Neural progenitor cell (in vitro differentiated cells): ENCODE results near the gene CACHD1. TPM values are rescaled to one million over a fixed set of nuclear protein-coding genes. Genes with fewer than 3 reads are reported as not detected.
A peak's percentile ranks its signal among the peaks of the same experiment; 100 is the strongest.

Experiments
- DNase-seq: peaks from one replicate; pipeline ENCODE4 v3.0.0-alpha.2; 2016; ENCODE audit warnings: low spot score
- H2AFZ ChIP-seq: fragments of 200-600 bp; sonication (generic); replicated peaks from 2 replicates; pipeline ENCODE4 v1.6.1; 2016; ENCODE audit warnings: antibody characterized with exemption
- H3F3A ChIP-seq: fragments of 200-600 bp; sonication (generic); 2 replicates; pipeline ENCODE4 v1.6.1; 2016; ENCODE audit warnings: antibody characterized with exemption, low read depth
- H3K27ac ChIP-seq: fragments of 200-600 bp; sonication (generic); 2 replicates; pipeline ENCODE4 v1.5.1; 2016; ENCODE audit warnings: mild to moderate bottlenecking
- H3K27me3 ChIP-seq: fragments of 200-600 bp; sonication (generic); 2 replicates; pipeline ENCODE4 v1.6.1; 2016; ENCODE audit warnings: mild to moderate bottlenecking, moderate library complexity
- H3K36me3 ChIP-seq: fragments of 200-600 bp; sonication (generic); 2 replicates; pipeline ENCODE4 v1.5.1; 2016
- H3K4me1 ChIP-seq: fragments of 200-600 bp; sonication (generic); 2 replicates; pipeline ENCODE4 v1.6.1; 2016; ENCODE audit warnings: mixed run types
- H3K4me2 ChIP-seq: fragments of 200-600 bp; sonication (generic); 2 replicates; pipeline ENCODE4 v1.6.1; 2016
- H3K4me3 ChIP-seq: fragments of 200-600 bp; sonication (generic); 2 replicates; pipeline ENCODE4 v1.5.1; 2016
- H3K79me2 ChIP-seq: fragments of 200-600 bp; sonication (generic); 2 replicates; pipeline ENCODE4 v1.6.1; 2016; ENCODE audit warnings: low read depth
- H3K9ac ChIP-seq: fragments of 200-600 bp; sonication (generic); 2 replicates; pipeline ENCODE4 v1.6.1; 2016
- H3K9me3 ChIP-seq: fragments of 200-600 bp; sonication (generic); 2 replicates; pipeline ENCODE4 v1.5.1; 2016; ENCODE audit warnings: low read depth
- H4K20me1 ChIP-seq: fragments of 200-600 bp; sonication (generic); 2 replicates; pipeline ENCODE4 v1.6.1; 2016; ENCODE audit warnings: low read depth
- H3K27ac Mint-ChIP-seq: 3 replicates; pipeline ENCODE4 v1.8.0; 2021; ENCODE audit warnings: mixed read lengths
- H3K27me3 Mint-ChIP-seq: 2 replicates; pipeline ENCODE4 v1.8.0; 2022; ENCODE audit warnings: low read depth, mild to moderate bottlenecking, inconsistent platforms, moderate library complexity, mixed read lengths; ENCODE audit not compliant: insufficient read depth
- H3K36me3 Mint-ChIP-seq: 3 replicates; pipeline ENCODE4 v1.8.0; 2021; ENCODE audit warnings: mixed read lengths
- H3K4me1 Mint-ChIP-seq: 3 replicates; pipeline ENCODE4 v1.8.0; 2021; ENCODE audit warnings: mixed read lengths
- H3K4me3 Mint-ChIP-seq: 3 replicates; pipeline ENCODE4 v1.8.0; 2021; ENCODE audit warnings: mild to moderate bottlenecking, moderate library complexity, mixed read lengths
- H3K9me3 Mint-ChIP-seq: 3 replicates; pipeline ENCODE4 v1.8.0; 2020; ENCODE audit warnings: mixed read lengths
- EZH2 ChIP-seq: fragments of 200-600 bp; sonication (generic); IDR thresholded peaks from 2 replicates; pipeline ENCODE4 v1.6.1; 2017; ENCODE audit warnings: antibody characterized with exemption, mild to moderate bottlenecking, moderate library complexity
- EZH2phosphoT487 ChIP-seq: fragments of 200-600 bp; sonication (generic); IDR thresholded peaks from 2 replicates; pipeline ENCODE4 v1.6.1; 2017; ENCODE audit warnings: antibody characterized with exemption
- total RNA-seq: library from RNA; depleted of rRNA; stranded (reverse); fragments of >200 nt; gene quantifications from 2 replicates; pipeline ENCODE4 v1.2.3, GENCODE V29; 2015; ENCODE audit warnings: low replicate concordance
- TF ChIP-seq, protein P1 (sequence below): fragments of 200-600 bp; sonication (generic); IDR thresholded peaks from 2 replicates; pipeline ENCODE4 v1.5.1; 2017; ENCODE audit warnings: antibody characterized with exemption, mild to moderate bottlenecking

The CACHD1 gene
- total RNA-seq, 1 donor from 2014 or later: 61.0 TPM

DNA sequence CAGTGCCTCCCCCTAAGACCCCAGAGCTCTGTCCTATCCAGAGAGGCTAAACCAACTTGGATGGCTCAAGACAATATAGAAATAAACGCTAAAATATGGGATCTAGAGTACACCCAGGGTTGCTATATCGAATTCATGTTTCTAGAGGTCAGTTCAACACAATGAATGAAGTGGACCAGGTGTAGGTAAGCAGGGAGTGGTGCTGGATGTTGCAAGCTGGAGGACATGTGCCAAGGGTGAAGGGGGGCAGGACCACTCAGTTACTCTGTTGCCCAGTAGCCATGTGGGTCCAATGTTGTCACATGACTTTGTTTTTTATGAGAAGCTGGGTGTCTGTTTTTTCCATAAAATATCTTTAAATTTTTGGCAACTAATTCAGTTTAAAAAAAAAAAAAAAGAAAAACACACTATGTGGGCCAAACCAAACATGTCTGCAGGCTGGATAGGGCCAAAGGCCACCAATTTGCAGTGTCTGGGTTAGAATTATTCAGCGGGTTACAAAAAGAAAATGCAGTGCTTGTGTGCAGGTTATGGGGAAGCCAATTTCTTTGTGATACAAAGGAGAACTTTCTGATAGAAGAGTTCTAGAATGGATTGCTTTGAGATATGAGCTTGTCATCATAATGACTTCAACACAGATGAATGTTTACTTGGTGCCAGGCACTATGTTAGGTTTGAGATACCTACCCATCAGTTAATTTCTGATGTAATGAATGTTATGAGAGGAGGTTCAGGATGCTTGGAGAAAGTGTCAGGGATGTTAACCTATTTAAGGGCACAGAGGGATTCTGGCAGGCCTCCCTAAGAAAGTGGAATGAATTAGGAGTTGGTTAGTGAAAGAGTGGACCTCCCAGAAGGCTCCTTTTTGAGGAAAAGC is 8.9 kb downstream of the CACHD1 start:
- Histone ChIP-seq H3K36me3 (no peaks in the 10 kb centered on the region), H3K9ac (no peak overlapping the region), H3K27ac (no peak overlapping the region), H3K79me2 (peaks cover 100% of the 10 kb centered on the region), H2AFZ (no peak overlapping the region), H3K27me3 (peaks cover 14% of the 10 kb centered on the region), H3K9me3 (no peaks in the 10 kb centered on the region), H4K20me1 (peaks cover 87% of the 10 kb centered on the region), H3K4me2 (no peak overlapping the region), H3K4me1 (peaks cover 46% of the 10 kb centered on the region), H3F3A (no peaks in the 10 kb centered on the region), H3K4me3 (no peak overlapping the region)
- Mint-ChIP-seq H3K27ac (peak overlapping the region; percentile 16), H3K36me3 (peaks cover 16% of the 10 kb centered on the region), H3K27me3 (peaks cover 3% of the 10 kb centered on the region), H3K9me3 (peaks cover 2% of the 10 kb centered on the region), H3K4me1 (peaks cover 65% of the 10 kb centered on the region), H3K4me3 (peak overlapping the region; percentile 2)
- TF ChIP-seq, protein P1, sequence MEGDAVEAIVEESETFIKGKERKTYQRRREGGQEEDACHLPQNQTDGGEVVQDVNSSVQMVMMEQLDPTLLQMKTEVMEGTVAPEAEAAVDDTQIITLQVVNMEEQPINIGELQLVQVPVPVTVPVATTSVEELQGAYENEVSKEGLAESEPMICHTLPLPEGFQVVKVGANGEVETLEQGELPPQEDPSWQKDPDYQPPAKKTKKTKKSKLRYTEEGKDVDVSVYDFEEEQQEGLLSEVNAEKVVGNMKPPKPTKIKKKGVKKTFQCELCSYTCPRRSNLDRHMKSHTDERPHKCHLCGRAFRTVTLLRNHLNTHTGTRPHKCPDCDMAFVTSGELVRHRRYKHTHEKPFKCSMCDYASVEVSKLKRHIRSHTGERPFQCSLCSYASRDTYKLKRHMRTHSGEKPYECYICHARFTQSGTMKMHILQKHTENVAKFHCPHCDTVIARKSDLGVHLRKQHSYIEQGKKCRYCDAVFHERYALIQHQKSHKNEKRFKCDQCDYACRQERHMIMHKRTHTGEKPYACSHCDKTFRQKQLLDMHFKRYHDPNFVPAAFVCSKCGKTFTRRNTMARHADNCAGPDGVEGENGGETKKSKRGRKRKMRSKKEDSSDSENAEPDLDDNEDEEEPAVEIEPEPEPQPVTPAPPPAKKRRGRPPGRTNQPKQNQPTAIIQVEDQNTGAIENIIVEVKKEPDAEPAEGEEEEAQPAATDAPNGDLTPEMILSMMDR: no peak
- TF ChIP-seq EZH2: no peak
- TF ChIP-seq EZH2phosphoT487: no peak
- DNase-seq: no peak

DNA sequence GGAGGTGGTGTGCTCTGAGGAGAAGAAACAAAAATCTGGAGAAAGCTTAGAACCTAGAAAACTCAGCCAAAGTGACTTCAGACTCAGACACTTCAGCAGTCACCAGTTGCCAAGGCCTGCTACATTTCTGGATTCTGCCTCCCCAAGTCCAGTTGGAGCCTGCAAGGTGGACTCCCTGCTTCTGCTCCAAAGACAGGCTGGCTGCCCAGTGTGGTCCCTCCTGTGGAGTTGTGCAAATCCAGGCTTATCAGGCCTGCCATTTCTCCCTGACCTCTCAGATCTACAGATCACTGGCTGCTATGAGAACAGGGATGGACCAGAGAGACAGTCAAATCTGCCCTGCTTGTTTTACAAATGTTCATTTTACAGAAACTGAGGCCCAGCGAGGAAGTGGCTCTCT is 9.9 kb downstream of the CACHD1 start:
- H3K4me1 ChIP-seq: peaks cover 39% of the 10 kb centered on the region
- no peak overlapping the region for H2AFZ ChIP-seq
- peaks cover 77% of the 10 kb centered on the region for H4K20me1 ChIP-seq
- H3K9me3 ChIP-seq: no peaks in the 10 kb centered on the region
- H3K27ac ChIP-seq: no peak overlapping the region
- peak overlapping the region; percentile 35 for H3K27ac Mint-ChIP-seq
- H3K4me1 Mint-ChIP-seq: peaks cover 65% of the 10 kb centered on the region
- peaks cover 12% of the 10 kb centered on the region for H3K9me3 Mint-ChIP-seq
- H3K36me3 Mint-ChIP-seq: peaks cover 18% of the 10 kb centered on the region
- H3K4me3 ChIP-seq: no peak overlapping the region
- peaks cover 100% of the 10 kb centered on the region for H3K79me2 ChIP-seq
- H3K27me3 Mint-ChIP-seq: peaks cover 2% of the 10 kb centered on the region
- no peak for DNase-seq
- TF ChIP-seq EZH2phosphoT487: no peak
- TF ChIP-seq, protein P1: no peak
- TF ChIP-seq EZH2: no peak
- peaks cover 4% of the 10 kb centered on the region for H3K27me3 ChIP-seq
- no peak overlapping the region for H3K9ac ChIP-seq
- peak overlapping the region; percentile 1 for H3K4me2 ChIP-seq
- peak overlapping the region; percentile 44 for H3K4me3 Mint-ChIP-seq
- H3K36me3 ChIP-seq: no peaks in the 10 kb centered on the region
- H3F3A ChIP-seq: no peaks in the 10 kb centered on the region

DNA sequence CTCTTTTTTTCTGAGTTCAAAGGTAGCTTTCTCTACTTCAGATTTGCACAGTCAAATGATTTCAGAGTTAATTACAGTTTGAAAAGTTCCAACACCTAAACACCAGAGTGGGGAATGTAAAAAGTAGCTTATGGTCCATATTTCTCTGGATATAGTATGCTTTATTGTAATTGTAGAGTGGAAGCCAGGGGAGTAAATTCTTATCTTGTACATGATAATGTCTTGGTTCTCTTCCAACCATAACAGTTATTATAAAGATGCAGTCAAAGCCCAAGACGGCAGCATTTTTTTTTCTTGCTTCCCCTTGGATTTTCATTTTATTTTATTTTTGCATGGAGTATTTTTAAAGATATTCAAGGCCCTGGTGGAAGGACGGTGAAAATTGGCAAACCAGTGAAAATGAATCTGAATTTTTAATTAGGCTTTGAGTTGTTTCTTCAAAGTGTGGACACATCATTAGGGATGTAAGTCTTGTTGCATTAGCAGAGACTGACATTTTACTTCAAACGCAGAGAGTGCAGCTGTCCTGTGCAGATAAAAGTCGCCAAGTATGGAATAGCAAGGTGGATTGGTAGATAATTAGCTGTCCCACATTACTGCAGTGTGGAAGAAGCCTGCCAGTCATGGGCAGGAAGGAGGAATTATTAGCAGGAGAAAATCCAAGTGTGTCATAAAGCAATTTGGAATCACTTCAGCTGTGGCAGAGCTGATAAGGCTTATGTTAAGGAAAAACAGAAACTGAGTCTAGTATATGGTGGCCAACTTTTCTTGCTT is 11.3 kb downstream of the CACHD1 start:
- H3K4me3 ChIP-seq: no peak overlapping the region
- peak overlapping the region; percentile 16 for H3K4me3 Mint-ChIP-seq
- TF ChIP-seq EZH2phosphoT487 (no peak), EZH2 (no peak)
- TF ChIP-seq, protein P1: no peak

More for the DNA sequence above, 11.3 kb downstream of the CACHD1 start:
- Histone ChIP-seq H3K9ac (no peak overlapping the region), H3K9me3 (no peaks in the 10 kb centered on the region), H3K27me3 (no peaks in the 10 kb centered on the region), H2AFZ (no peak overlapping the region), H3K79me2 (peaks cover 100% of the 10 kb centered on the region), H4K20me1 (peaks cover 64% of the 10 kb centered on the region), H3K36me3 (no peaks in the 10 kb centered on the region), H3K4me1 (peaks cover 37% of the 10 kb centered on the region), H3K4me2 (no peak overlapping the region), H3K27ac (no peak overlapping the region), H3F3A (no peaks in the 10 kb centered on the region)
- DNase-seq: no peak
- Mint-ChIP-seq H3K27ac (peak overlapping the region; percentile 68), H3K27me3 (peaks cover 2% of the 10 kb centered on the region), H3K4me1 (peaks cover 60% of the 10 kb centered on the region), H3K9me3 (peaks cover 16% of the 10 kb centered on the region), H3K36me3 (peaks cover 28% of the 10 kb centered on the region)
